ENCODE measurements around the gene PPIH.
A peak's percentile ranks its signal among the peaks of the same experiment; 100 is the strongest.
"Not testable (repeated sequence)": the region's sequence is repeated elsewhere in the genome, so short reads cannot be mapped to it uniquely, and the experiment has no call there.

The PPIH gene

GRCh38 chr1:42657981-42658876 is at the start of gene PPIH:
PPIH (plus strand) TSS chr1:42658423; CDS start chr1:42658447, 24 bp downstream.
- Histone ChIP-seq H3K4me1 (ENCODE audit: control insufficient read depth in 2 of 2, insufficient read depth in 2 of 2, low read length in 2 of 2) (peaks cover 14 to 16% of the 10 kb centered on the region in 2 donors), H3K4me3 (ENCODE audit: low read length in 2 of 2) (peak within 1 kb of the TSS; percentile 92), H3K27me3 (ENCODE audit: control insufficient read depth in 2 of 2, insufficient read depth in 2 of 2, low read length in 2 of 2) (no peaks in the 10 kb centered on the region), H3K9me3 (ENCODE audit: control insufficient read depth in 2 of 2, low read length in 2 of 2) (no peaks in the 10 kb centered on the region), H3K9ac (ENCODE audit: low read depth in 1 of 2, low read length in 2 of 2) (peak within 1 kb of the TSS; percentile 65 to 71), H3K27ac (ENCODE audit: low read depth in 2 of 2, low read length in 2 of 2) (peak within 1 kb of the TSS; percentile 79 to 82), H3K36me3 (ENCODE audit: control insufficient read depth in 2 of 2, insufficient read depth in 2 of 2, low read length in 2 of 2) (peaks cover 8 to 11% of the 10 kb centered on the region in 2 donors)

GRCh38 chr1:42613803-42614131 is 44.5 kb upstream of the PPIH start:
- H3K36me3 ChIP-seq (ENCODE audit: control insufficient read depth in 2 of 2, insufficient read depth in 2 of 2, low read length in 2 of 2): no peaks in the 10 kb centered on the region
- H3K27me3 ChIP-seq (ENCODE audit: control insufficient read depth in 2 of 2, insufficient read depth in 2 of 2, low read length in 2 of 2): no peaks in the 10 kb centered on the region
- H3K4me1 ChIP-seq (ENCODE audit: control insufficient read depth in 2 of 2, insufficient read depth in 2 of 2, low read length in 2 of 2): no peaks in the 10 kb centered on the region
- no peak overlapping the region for H3K9ac ChIP-seq (ENCODE audit: low read depth in 1 of 2, low read length in 2 of 2)
- no peaks in the 10 kb centered on the region for H3K9me3 ChIP-seq (ENCODE audit: control insufficient read depth in 2 of 2, low read length in 2 of 2)
- H3K4me3 ChIP-seq (ENCODE audit: low read length in 2 of 2): no peak overlapping the region
- H3K27ac ChIP-seq (ENCODE audit: low read depth in 2 of 2, low read length in 2 of 2): no peak overlapping the region

- Histone ChIP-seq H3K9me3 (ENCODE audit: control insufficient read depth in 2 of 2, low read length in 2 of 2) (no peaks in the 10 kb centered on the region), H3K27me3 (ENCODE audit: control insufficient read depth in 2 of 2, insufficient read depth in 2 of 2, low read length in 2 of 2) (no peaks in the 10 kb centered on the region), H3K9ac (ENCODE audit: low read depth in 1 of 2, low read length in 2 of 2) (no peak overlapping the region), H3K27ac (ENCODE audit: low read depth in 2 of 2, low read length in 2 of 2) (no peak overlapping the region), H3K4me3 (ENCODE audit: low read length in 2 of 2) (no peak overlapping the region), H3K36me3 (ENCODE audit: control insufficient read depth in 2 of 2, insufficient read depth in 2 of 2, low read length in 2 of 2) (no peaks in the 10 kb centered on the region), H3K4me1 (ENCODE audit: control insufficient read depth in 2 of 2, insufficient read depth in 2 of 2, low read length in 2 of 2) (no peaks in the 10 kb centered on the region)
Measured at GRCh38 chr1:42618866-42619265, 39.4 kb upstream of the PPIH start.

GRCh38 chr1:42620307-42620706 is 37.9 kb upstream of the PPIH start:
- Histone ChIP-seq H3K36me3 (ENCODE audit: control insufficient read depth in 2 of 2, insufficient read depth in 2 of 2, low read length in 2 of 2) (no peaks in the 10 kb centered on the region), H3K9ac (ENCODE audit: low read depth in 1 of 2, low read length in 2 of 2) (no peak overlapping the region), H3K27me3 (ENCODE audit: control insufficient read depth in 2 of 2, insufficient read depth in 2 of 2, low read length in 2 of 2) (no peaks in the 10 kb centered on the region), H3K9me3 (ENCODE audit: control insufficient read depth in 2 of 2, low read length in 2 of 2) (no peaks in the 10 kb centered on the region), H3K27ac (ENCODE audit: low read depth in 2 of 2, low read length in 2 of 2) (no peak overlapping the region), H3K4me1 (ENCODE audit: control insufficient read depth in 2 of 2, insufficient read depth in 2 of 2, low read length in 2 of 2) (no peaks in the 10 kb centered on the region), H3K4me3 (ENCODE audit: low read length in 2 of 2) (no peak overlapping the region)

- H3K27me3 ChIP-seq (ENCODE audit: control insufficient read depth in 2 of 2, insufficient read depth in 2 of 2, low read length in 2 of 2): not testable (repeated sequence)
Measured at GRCh38 chr1:42621180-42621579, 37.0 kb upstream of the PPIH start.

GRCh38 chr1:42627205-42627604 is 31.0 kb upstream of the PPIH start:
- H3K9ac ChIP-seq (ENCODE audit: low read depth in 1 of 2, low read length in 2 of 2); H3K4me3 ChIP-seq (ENCODE audit: low read length in 2 of 2); H3K9me3 ChIP-seq (ENCODE audit: control insufficient read depth in 2 of 2, low read length in 2 of 2); H3K27ac ChIP-seq (ENCODE audit: low read depth in 2 of 2, low read length in 2 of 2); H3K36me3 ChIP-seq (ENCODE audit: control insufficient read depth in 2 of 2, insufficient read depth in 2 of 2, low read length in 2 of 2); H3K27me3 ChIP-seq (ENCODE audit: control insufficient read depth in 2 of 2, insufficient read depth in 2 of 2, low read length in 2 of 2); H3K4me1 ChIP-seq (ENCODE audit: control insufficient read depth in 2 of 2, insufficient read depth in 2 of 2, low read length in 2 of 2): not testable (repeated sequence)

More at GRCh38 chr1:42621180-42621579, 37.0 kb upstream of the PPIH start:
- not testable (repeated sequence) for H3K36me3 ChIP-seq (ENCODE audit: control insufficient read depth in 2 of 2, insufficient read depth in 2 of 2, low read length in 2 of 2); H3K27ac ChIP-seq (ENCODE audit: low read depth in 2 of 2, low read length in 2 of 2); H3K9ac ChIP-seq (ENCODE audit: low read depth in 1 of 2, low read length in 2 of 2); H3K9me3 ChIP-seq (ENCODE audit: control insufficient read depth in 2 of 2, low read length in 2 of 2); H3K4me3 ChIP-seq (ENCODE audit: low read length in 2 of 2); H3K4me1 ChIP-seq (ENCODE audit: control insufficient read depth in 2 of 2, insufficient read depth in 2 of 2, low read length in 2 of 2)

GRCh38 chr1:42639116-42639515 is 19.1 kb upstream of the PPIH start:
- Histone ChIP-seq H3K4me3 (ENCODE audit: low read length in 2 of 2) (no peak overlapping the region), H3K27ac (ENCODE audit: low read depth in 2 of 2, low read length in 2 of 2) (no peak overlapping the region), H3K27me3 (ENCODE audit: control insufficient read depth in 2 of 2, insufficient read depth in 2 of 2, low read length in 2 of 2) (no peaks in the 10 kb centered on the region), H3K36me3 (ENCODE audit: control insufficient read depth in 2 of 2, insufficient read depth in 2 of 2, low read length in 2 of 2) (no peaks in the 10 kb centered on the region), H3K9ac (ENCODE audit: low read depth in 1 of 2, low read length in 2 of 2) (no peak overlapping the region), H3K9me3 (ENCODE audit: control insufficient read depth in 2 of 2, low read length in 2 of 2) (no peaks in the 10 kb centered on the region), H3K4me1 (ENCODE audit: control insufficient read depth in 2 of 2, insufficient read depth in 2 of 2, low read length in 2 of 2) (no peaks in the 10 kb centered on the region)

GRCh38 chr1:42646056-42646455 is 12.2 kb upstream of the PPIH start:
- Histone ChIP-seq H3K27ac (ENCODE audit: low read depth in 2 of 2, low read length in 2 of 2) (no peak overlapping the region), H3K4me1 (ENCODE audit: control insufficient read depth in 2 of 2, insufficient read depth in 2 of 2, low read length in 2 of 2) (no peaks in the 10 kb centered on the region), H3K36me3 (ENCODE audit: control insufficient read depth in 2 of 2, insufficient read depth in 2 of 2, low read length in 2 of 2) (no peaks in the 10 kb centered on the region), H3K9me3 (ENCODE audit: control insufficient read depth in 2 of 2, low read length in 2 of 2) (no peaks in the 10 kb centered on the region), H3K27me3 (ENCODE audit: control insufficient read depth in 2 of 2, insufficient read depth in 2 of 2, low read length in 2 of 2) (no peaks in the 10 kb centered on the region), H3K4me3 (ENCODE audit: low read length in 2 of 2) (no peak overlapping the region), H3K9ac (ENCODE audit: low read depth in 1 of 2, low read length in 2 of 2) (no peak overlapping the region)

GRCh38 chr1:42657201-42657600 is 1.0 kb upstream of the PPIH start:
- peaks cover 14 to 16% of the 10 kb centered on the region in 2 donors for H3K4me1 ChIP-seq (ENCODE audit: control insufficient read depth in 2 of 2, insufficient read depth in 2 of 2, low read length in 2 of 2)
- peaks cover 8 to 9% of the 10 kb centered on the region in 2 donors for H3K36me3 ChIP-seq (ENCODE audit: control insufficient read depth in 2 of 2, insufficient read depth in 2 of 2, low read length in 2 of 2)
- H3K27ac ChIP-seq (ENCODE audit: low read depth in 2 of 2, low read length in 2 of 2): no peak overlapping the region
- no peaks in the 10 kb centered on the region for H3K27me3 ChIP-seq (ENCODE audit: control insufficient read depth in 2 of 2, insufficient read depth in 2 of 2, low read length in 2 of 2)
- H3K9ac ChIP-seq (ENCODE audit: low read depth in 1 of 2, low read length in 2 of 2): peak overlapping the region in 1 of 2 donors; percentile 71
- no peaks in the 10 kb centered on the region for H3K9me3 ChIP-seq (ENCODE audit: control insufficient read depth in 2 of 2, low read length in 2 of 2)
- peak overlapping the region in 1 of 2 donors; percentile 92 for H3K4me3 ChIP-seq (ENCODE audit: low read length in 2 of 2)

- Histone ChIP-seq H3K27me3 (ENCODE audit: control insufficient read depth in 2 of 2, insufficient read depth in 2 of 2, low read length in 2 of 2) (no peaks in the 10 kb centered on the region), H3K27ac (ENCODE audit: low read depth in 2 of 2, low read length in 2 of 2) (peak overlapping the region in 1 of 2 donors; percentile 82), H3K4me1 (ENCODE audit: control insufficient read depth in 2 of 2, insufficient read depth in 2 of 2, low read length in 2 of 2) (peaks cover 14 to 16% of the 10 kb centered on the region in 2 donors), H3K36me3 (ENCODE audit: control insufficient read depth in 2 of 2, insufficient read depth in 2 of 2, low read length in 2 of 2) (peaks cover 10 to 14% of the 10 kb centered on the region in 2 donors), H3K4me3 (ENCODE audit: low read length in 2 of 2) (peak overlapping the region; percentile 92), H3K9me3 (ENCODE audit: control insufficient read depth in 2 of 2, low read length in 2 of 2) (no peaks in the 10 kb centered on the region), H3K9ac (ENCODE audit: low read depth in 1 of 2, low read length in 2 of 2) (peak overlapping the region; percentile 65 to 71)
Measured at GRCh38 chr1:42658877-42659337, 684 bp downstream of the PPIH start.

All from mucosa of rectum (tissue), 2 donors.